Trophoblast cell (in vitro differentiated cells and primary cell): ENCODE data around the gene LRRFIP2.
"Not testable (repeated sequence)": the region's sequence is repeated elsewhere in the genome, so short reads cannot be mapped to it uniquely, and the experiment has no call there.

Experiments
- DNase-seq, 2 donors: peaks; one replicate each; pipeline ENCODE4 v3.0.0-alpha.2; 2016
- H2AFZ ChIP-seq: 2 replicates; pipeline ENCODE4 v1.6.1; 2013; ENCODE audit warnings: low read length, moderate library complexity, mild to moderate bottlenecking; ENCODE audit not compliant: insufficient read depth, poor library complexity
- H2AK5ac ChIP-seq: 2 replicates; pipeline ENCODE4 v1.6.1; 2013; ENCODE audit warnings: mild to moderate bottlenecking, low read length
- H2BK120ac ChIP-seq: 2 replicates; pipeline ENCODE4 v1.6.1; 2013; ENCODE audit warnings: low read length, mild to moderate bottlenecking, moderate library complexity; ENCODE audit not compliant: insufficient read depth, poor library complexity
- H2BK12ac ChIP-seq: 2 replicates; pipeline ENCODE4 v1.6.1; 2013; ENCODE audit warnings: mild to moderate bottlenecking, low read length, moderate library complexity
- H2BK5ac ChIP-seq: 2 replicates; pipeline ENCODE4 v1.6.1; 2013; ENCODE audit warnings: low read length, low read depth, moderate library complexity, mild to moderate bottlenecking; ENCODE audit not compliant: poor library complexity
- H3K14ac ChIP-seq: 2 replicates; pipeline ENCODE4 v1.6.1; 2013; ENCODE audit warnings: mild to moderate bottlenecking, low read length
- H3K18ac ChIP-seq: 2 replicates; pipeline ENCODE4 v1.6.1; 2013; ENCODE audit warnings: mild to moderate bottlenecking, low read length
- H3K23ac ChIP-seq: 2 replicates; pipeline ENCODE4 v1.6.1; 2013; ENCODE audit warnings: low read length
- H3K27ac ChIP-seq: 2 replicates; pipeline ENCODE4 v1.5.1; 2013; ENCODE audit warnings: low read depth, mild to moderate bottlenecking, inconsistent platforms, low read length, moderate library complexity
- H3K27me3 ChIP-seq: 2 replicates; pipeline ENCODE4 v1.6.1; 2013; ENCODE audit warnings: inconsistent platforms, mild to moderate bottlenecking, low read length, moderate library complexity; ENCODE audit not compliant: insufficient read depth
- H3K36me3 ChIP-seq, 2 experiments: 1 replicate in 1 of 2; 2 replicates in 1 of 2; pipeline ENCODE4 v1.6.1; 2013; ENCODE audit warnings: low read length in 2 of 2, mild to moderate bottlenecking in 2 of 2, moderate library complexity in 1 of 2; ENCODE audit not compliant: insufficient read depth in 2 of 2, control insufficient read depth in 1 of 2
- H3K4ac ChIP-seq: 2 replicates; pipeline ENCODE4 v1.6.1; 2013; ENCODE audit warnings: low read depth, mild to moderate bottlenecking, low read length, moderate library complexity
- H3K4me1 ChIP-seq, 2 experiments: 1 replicate in 1 of 2; 2 replicates in 1 of 2; pipeline ENCODE4 v1.6.1; 2013; ENCODE audit warnings: low read length in 2 of 2, mild to moderate bottlenecking in 2 of 2, moderate library complexity in 1 of 2; ENCODE audit not compliant: insufficient read depth in 2 of 2, control insufficient read depth in 1 of 2
- H3K4me2 ChIP-seq: 2 replicates; pipeline ENCODE4 v1.6.1; 2013; ENCODE audit warnings: inconsistent platforms, mild to moderate bottlenecking, low read length, moderate library complexity
- H3K4me3 ChIP-seq: 2 replicates; pipeline ENCODE4 v1.5.1; 2013; ENCODE audit warnings: mild to moderate bottlenecking, low read depth, low read length, inconsistent platforms
- H3K79me1 ChIP-seq: one replicate; pipeline ENCODE4 v1.6.1; 2013; ENCODE audit warnings: low read length
- H3K79me2 ChIP-seq: 2 replicates; pipeline ENCODE4 v1.6.1; 2013; ENCODE audit warnings: low read length, mild to moderate bottlenecking; ENCODE audit not compliant: control insufficient read depth, insufficient read depth, poor library complexity
- H3K9ac ChIP-seq: 2 replicates; pipeline ENCODE4 v1.6.1; 2013; ENCODE audit warnings: mild to moderate bottlenecking, low read length
- H3K9me3 ChIP-seq: 2 replicates; pipeline ENCODE4 v1.6.1; 2013; ENCODE audit warnings: low read depth, mild to moderate bottlenecking, control low read depth, inconsistent platforms, low read length; ENCODE audit not compliant: insufficient read depth
- H4K12ac ChIP-seq: 2 replicates; pipeline ENCODE4 v1.6.1; 2013; ENCODE audit warnings: low read depth, mild to moderate bottlenecking, low read length, moderate library complexity
- H4K8ac ChIP-seq: 2 replicates; pipeline ENCODE4 v1.6.1; 2013; ENCODE audit warnings: low read depth, mild to moderate bottlenecking, low read length, moderate library complexity
- H4K91ac ChIP-seq: one replicate; pipeline ENCODE4 v1.6.1; 2013; ENCODE audit warnings: low read depth, mild to moderate bottlenecking, low read length, moderate library complexity
- WGBS: extraction: QIAGEN DNeasy Blood & Tissue Kit; methylation state at CpG from one replicate; pipeline ENCODE4 v1.1.7; 2013; ENCODE audit warnings: missing lambda C conversion rate; ENCODE audit not compliant: insufficient read length, insufficient coverage; ENCODE audit errors: extremely low coverage; 5-methylcytosine and 5-hydroxymethylcytosine counted together

Gene LRRFIP2

DNA sequence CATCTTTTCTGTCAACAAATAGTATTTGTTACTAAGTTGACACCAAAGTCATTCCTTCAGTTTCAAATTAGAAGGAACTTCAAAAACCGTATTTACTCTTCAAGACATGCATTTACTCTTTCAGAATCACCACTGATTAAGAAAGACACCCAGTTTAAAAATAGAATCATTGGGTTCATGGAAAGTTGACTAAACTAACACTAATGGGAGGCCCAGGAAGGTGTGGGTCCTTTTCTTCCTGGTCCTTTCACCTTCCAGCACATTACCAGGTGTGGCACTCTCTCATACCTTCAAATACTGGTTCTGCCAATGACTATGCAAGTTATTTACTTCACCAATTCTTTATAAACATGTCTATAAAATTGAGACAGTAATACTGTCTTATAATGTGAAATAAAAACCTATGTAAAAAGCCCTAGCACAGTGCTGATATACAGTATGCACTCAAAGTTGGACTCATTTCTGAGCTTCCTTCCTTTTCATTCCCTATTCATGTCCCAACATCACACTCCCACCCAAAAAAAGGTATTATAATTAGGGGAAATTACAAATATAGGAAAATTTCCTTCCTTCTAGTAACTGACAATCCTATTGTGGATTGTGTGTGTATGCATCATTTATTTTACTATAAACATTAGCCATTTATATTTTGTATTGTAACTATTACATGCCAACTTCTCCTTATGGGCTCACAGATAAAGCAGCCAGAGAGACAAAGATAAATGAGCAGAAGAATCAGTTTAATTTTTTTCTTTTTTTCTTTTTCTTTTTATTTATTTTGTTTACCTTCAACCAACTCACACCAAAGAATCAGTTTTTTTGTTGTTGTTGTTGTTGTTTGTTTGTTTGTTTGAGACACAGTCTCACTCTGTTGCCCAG lies 48.9 kb downstream of the LRRFIP2 start:
- no peak overlapping the region for H2BK120ac ChIP-seq
- no peaks in the 10 kb centered on the region for H3K79me1 ChIP-seq
- no peak overlapping the region for H2AK5ac ChIP-seq
- WGBS: no CpG with 5 or more reads among the region's 1 CpG
- no peak overlapping the region for H3K23ac ChIP-seq
- H3K4me2 ChIP-seq: no peak overlapping the region
- H4K91ac ChIP-seq: no peak overlapping the region
- no peaks in the 10 kb centered on the region for H3K79me2 ChIP-seq
- no peaks in the 10 kb centered on the region for H3K36me3 ChIP-seq
- H3K27me3 ChIP-seq: no peaks in the 10 kb centered on the region
- no peak for DNase-seq
- H3K4me1 ChIP-seq: no peaks in the 10 kb centered on the region
- H3K9me3 ChIP-seq: no peaks in the 10 kb centered on the region
- no peak overlapping the region for H3K9ac ChIP-seq
- no peak overlapping the region for H3K4ac ChIP-seq
- no peak overlapping the region for H3K4me3 ChIP-seq
- no peak overlapping the region for H4K12ac ChIP-seq
- no peak overlapping the region for H3K14ac ChIP-seq
- H2BK12ac ChIP-seq: no peak overlapping the region
- H2AFZ ChIP-seq: no peak overlapping the region
- no peak overlapping the region for H4K8ac ChIP-seq
- no peak overlapping the region for H2BK5ac ChIP-seq
- H3K18ac ChIP-seq: no peak overlapping the region
- H3K27ac ChIP-seq: no peak overlapping the region

GRCh38 chr3:37124435-37124834 lies 49.9 kb downstream of the LRRFIP2 start:
- Histone ChIP-seq H3K4me3 (no peak overlapping the region), H3K79me1 (no peaks in the 10 kb centered on the region), H3K14ac (no peak overlapping the region), H3K4ac (no peak overlapping the region), H2BK5ac (no peak overlapping the region), H4K8ac (no peak overlapping the region), H2AFZ (no peak overlapping the region), H2BK12ac (no peak overlapping the region), H2BK120ac (no peak overlapping the region), H3K27ac (no peak overlapping the region), H3K79me2 (no peaks in the 10 kb centered on the region), H4K91ac (no peak overlapping the region), H3K23ac (no peak overlapping the region), H3K27me3 (no peaks in the 10 kb centered on the region), H2AK5ac (no peak overlapping the region), H3K4me1 (no peaks in the 10 kb centered on the region), H4K12ac (no peak overlapping the region), H3K36me3 (no peaks in the 10 kb centered on the region), H3K9me3 (no peaks in the 10 kb centered on the region), H3K4me2 (no peak overlapping the region), H3K18ac (no peak overlapping the region), H3K9ac (no peak overlapping the region)
- peak in 1 of 2 donors; percentile 37 for DNase-seq
- no CpG with 5 or more reads among the region's 2 CpGs for WGBS

GRCh38 chr3:37123292-37123691 lies 51.1 kb downstream of the LRRFIP2 start:
- Histone ChIP-seq H2AK5ac (no peak overlapping the region), H3K4me2 (no peak overlapping the region), H2BK5ac (no peak overlapping the region), H3K36me3 (no peaks in the 10 kb centered on the region), H3K27me3 (no peaks in the 10 kb centered on the region), H4K12ac (no peak overlapping the region), H3K27ac (no peak overlapping the region), H4K91ac (no peak overlapping the region), H4K8ac (no peak overlapping the region), H3K79me2 (no peaks in the 10 kb centered on the region), H3K4ac (no peak overlapping the region), H3K18ac (no peak overlapping the region), H3K4me1 (no peaks in the 10 kb centered on the region), H3K79me1 (no peaks in the 10 kb centered on the region), H2AFZ (no peak overlapping the region), H2BK120ac (no peak overlapping the region), H3K4me3 (no peak overlapping the region), H2BK12ac (no peak overlapping the region), H3K14ac (no peak overlapping the region), H3K9ac (no peak overlapping the region), H3K23ac (no peak overlapping the region), H3K9me3 (no peaks in the 10 kb centered on the region)
- peak; percentile 21 to 63 for DNase-seq
- no CpG with 5 or more reads among the region's 7 CpGs for WGBS

- not testable (repeated sequence) for H3K4me2 ChIP-seq, H3K27me3 ChIP-seq, H2AFZ ChIP-seq, H2BK12ac ChIP-seq, H4K12ac ChIP-seq, H4K8ac ChIP-seq, H3K9ac ChIP-seq, H3K4me1 ChIP-seq, H2BK5ac ChIP-seq, H3K4ac ChIP-seq, H3K79me2 ChIP-seq, H3K18ac ChIP-seq, H4K91ac ChIP-seq, H3K36me3 ChIP-seq, H3K27ac ChIP-seq, H3K23ac ChIP-seq, H3K79me1 ChIP-seq, H2BK120ac ChIP-seq, H3K9me3 ChIP-seq, DNase-seq, H3K14ac ChIP-seq, H3K4me3 ChIP-seq, H2AK5ac ChIP-seq
- WGBS: no CpG with 5 or more reads among the region's 6 CpGs
Measured at GRCh38 chr3:37122069-37122468, 52.3 kb downstream of the LRRFIP2 start.
